Epithelial cell of proximal tubule (primary cell): Measurements from ENCODE around the gene MRPS34. TPM values are rescaled to one million over a fixed set of nuclear protein-coding genes. Genes with fewer than 3 reads are reported as not detected.

Experiments
- DNase-seq: peaks from one replicate; pipeline ENCODE4 v3.0.0-alpha.2; 2011; ENCODE audit warnings: low read depth
- H3K4me3 ChIP-seq: 2 replicates; pipeline ENCODE4 v1.5.1; 2011; ENCODE audit warnings: low read depth, mild to moderate bottlenecking, low read length
- CTCF ChIP-seq: conservative IDR thresholded peaks from 2 replicates; pipeline ENCODE4 v1.5.1; 2012; ENCODE audit warnings: low read depth, mild to moderate bottlenecking, low read length
- total RNA-seq: library from RNA; depleted of rRNA; stranded (reverse); fragments of >200 nt; gene quantifications from 2 replicates; pipeline ENCODE4 v1.2.3, GENCODE V29; 2015

The MRPS34 gene
- total RNA-seq, 1 donor from 2014 or later: 167 TPM

- no peak for DNase-seq
- TF ChIP-seq CTCF: no peak
- H3K4me3 ChIP-seq: no peak overlapping the region
Observed at GRCh38 chr16:1818204-1818872, 45.4 kb upstream of the MRPS34 start.

GRCh38 chr16:1817716-1818115 lies 44.8 kb upstream of the MRPS34 start:
- DNase-seq: no peak
- TF ChIP-seq CTCF: no peak
- H3K4me3 ChIP-seq: no peak overlapping the region

GRCh38 chr16:1817276-1817589 lies 44.3 kb upstream of the MRPS34 start:
- no peak for DNase-seq
- H3K4me3 ChIP-seq: no peak overlapping the region
- no peak for TF ChIP-seq CTCF

GRCh38 chr16:1816396-1817275 lies 43.7 kb upstream of the MRPS34 start:
- no peak for DNase-seq
- no peak overlapping the region for H3K4me3 ChIP-seq
- no peak for TF ChIP-seq CTCF

- DNase-seq: no peak
- no peak for TF ChIP-seq CTCF
- H3K4me3 ChIP-seq: no peak overlapping the region
Observed at GRCh38 chr16:1815461-1815860, 42.5 kb upstream of the MRPS34 start.

- TF ChIP-seq CTCF: peak; percentile 71
- DNase-seq: no peak
- no peak overlapping the region for H3K4me3 ChIP-seq
Observed at GRCh38 chr16:1812732-1813163, 39.8 kb upstream of the MRPS34 start.
